ENCODE measurements around the gene C16orf86.

DNA sequence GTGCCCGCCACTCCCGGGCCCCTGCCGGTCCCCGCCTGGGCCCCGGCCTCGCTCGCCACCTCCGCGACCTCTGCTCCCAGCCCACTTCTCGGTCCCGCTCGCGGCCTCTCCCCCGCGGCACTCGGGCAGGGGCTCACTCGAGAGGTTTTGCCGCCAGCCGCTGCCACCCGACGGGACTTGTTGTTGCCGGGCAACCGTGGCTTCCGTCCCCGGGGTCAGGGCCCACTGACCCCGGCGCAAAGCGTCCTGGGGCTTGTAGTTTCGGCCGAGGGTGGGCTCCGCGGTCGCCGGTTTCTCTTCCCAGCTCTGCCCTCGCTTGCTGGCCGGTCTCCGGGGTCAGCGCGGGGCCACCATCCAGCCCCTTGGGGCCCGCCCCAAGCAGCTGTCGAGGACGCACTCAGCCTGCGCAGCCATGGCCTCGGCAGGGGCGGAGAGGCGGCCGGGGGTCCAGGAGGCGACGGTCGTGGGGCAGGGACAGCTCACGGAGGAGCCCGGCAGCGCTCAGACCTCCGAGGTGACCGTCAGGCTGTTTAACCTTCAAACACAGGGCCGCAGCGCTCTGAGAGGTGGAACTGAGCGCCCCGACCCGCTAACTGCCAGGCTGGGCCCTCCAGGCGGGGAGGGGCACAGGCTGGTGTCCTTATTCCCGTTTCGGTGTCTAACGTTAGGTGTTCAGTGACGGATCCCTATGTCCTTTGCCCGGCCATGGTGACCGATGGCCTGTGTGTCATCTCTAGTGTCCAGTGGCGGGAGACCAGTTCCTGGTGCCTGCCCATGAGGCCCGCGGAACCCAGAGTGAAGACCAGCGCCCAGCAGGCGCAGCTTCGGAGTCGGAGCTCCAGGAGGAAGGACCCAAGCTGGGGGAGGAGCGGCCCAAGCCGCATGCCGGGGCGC lies at the start of gene C16orf86, which contains the start of gene ENKD1:
- TF ChIP-seq, protein P1, sequence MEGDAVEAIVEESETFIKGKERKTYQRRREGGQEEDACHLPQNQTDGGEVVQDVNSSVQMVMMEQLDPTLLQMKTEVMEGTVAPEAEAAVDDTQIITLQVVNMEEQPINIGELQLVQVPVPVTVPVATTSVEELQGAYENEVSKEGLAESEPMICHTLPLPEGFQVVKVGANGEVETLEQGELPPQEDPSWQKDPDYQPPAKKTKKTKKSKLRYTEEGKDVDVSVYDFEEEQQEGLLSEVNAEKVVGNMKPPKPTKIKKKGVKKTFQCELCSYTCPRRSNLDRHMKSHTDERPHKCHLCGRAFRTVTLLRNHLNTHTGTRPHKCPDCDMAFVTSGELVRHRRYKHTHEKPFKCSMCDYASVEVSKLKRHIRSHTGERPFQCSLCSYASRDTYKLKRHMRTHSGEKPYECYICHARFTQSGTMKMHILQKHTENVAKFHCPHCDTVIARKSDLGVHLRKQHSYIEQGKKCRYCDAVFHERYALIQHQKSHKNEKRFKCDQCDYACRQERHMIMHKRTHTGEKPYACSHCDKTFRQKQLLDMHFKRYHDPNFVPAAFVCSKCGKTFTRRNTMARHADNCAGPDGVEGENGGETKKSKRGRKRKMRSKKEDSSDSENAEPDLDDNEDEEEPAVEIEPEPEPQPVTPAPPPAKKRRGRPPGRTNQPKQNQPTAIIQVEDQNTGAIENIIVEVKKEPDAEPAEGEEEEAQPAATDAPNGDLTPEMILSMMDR (IDR thresholded peaks at IDR 0.05; ENCODE audit: low read depth, low read length, poor library complexity, severe bottlenecking), result no peak
- no peak for TF ChIP-seq EZH2phosphoT487 (IDR thresholded peaks at IDR 0.05; ENCODE audit: borderline replicate concordance, low read length)

Measured in DOHH2 (cell line).